HUES48 (cell line): ENCODE results near the gene PBX1.

Experiments
- H3K27ac ChIP-seq: one replicate; pipeline ENCODE4 v1.7.0; 2013; ENCODE audit warnings: low read depth, low read length, inconsistent platforms
- H3K27me3 ChIP-seq: 2 replicates; pipeline ENCODE4 v1.6.1; 2013; ENCODE audit warnings: mild to moderate bottlenecking, low read length; ENCODE audit not compliant: control insufficient read depth, insufficient read depth
- H3K36me3 ChIP-seq: 2 replicates; pipeline ENCODE4 v1.6.1; 2013; ENCODE audit warnings: low read length; ENCODE audit not compliant: control insufficient read depth, insufficient read depth
- H3K4me1 ChIP-seq: 2 replicates; pipeline ENCODE4 v1.6.1; 2013; ENCODE audit warnings: mild to moderate bottlenecking, low read length; ENCODE audit not compliant: control insufficient read depth, insufficient read depth
- H3K4me3 ChIP-seq: 2 replicates; pipeline ENCODE4 v1.5.1; 2013; ENCODE audit warnings: mild to moderate bottlenecking, low read depth, low read length
- H3K9ac ChIP-seq: 2 replicates; pipeline ENCODE4 v1.6.1; 2013; ENCODE audit warnings: mild to moderate bottlenecking, low read depth, low read length, moderate library complexity
- H3K9me3 ChIP-seq: 2 replicates; pipeline ENCODE4 v1.6.1; 2013; ENCODE audit warnings: low read length; ENCODE audit not compliant: control insufficient read depth, insufficient read depth

PBX1 gene

DNA sequence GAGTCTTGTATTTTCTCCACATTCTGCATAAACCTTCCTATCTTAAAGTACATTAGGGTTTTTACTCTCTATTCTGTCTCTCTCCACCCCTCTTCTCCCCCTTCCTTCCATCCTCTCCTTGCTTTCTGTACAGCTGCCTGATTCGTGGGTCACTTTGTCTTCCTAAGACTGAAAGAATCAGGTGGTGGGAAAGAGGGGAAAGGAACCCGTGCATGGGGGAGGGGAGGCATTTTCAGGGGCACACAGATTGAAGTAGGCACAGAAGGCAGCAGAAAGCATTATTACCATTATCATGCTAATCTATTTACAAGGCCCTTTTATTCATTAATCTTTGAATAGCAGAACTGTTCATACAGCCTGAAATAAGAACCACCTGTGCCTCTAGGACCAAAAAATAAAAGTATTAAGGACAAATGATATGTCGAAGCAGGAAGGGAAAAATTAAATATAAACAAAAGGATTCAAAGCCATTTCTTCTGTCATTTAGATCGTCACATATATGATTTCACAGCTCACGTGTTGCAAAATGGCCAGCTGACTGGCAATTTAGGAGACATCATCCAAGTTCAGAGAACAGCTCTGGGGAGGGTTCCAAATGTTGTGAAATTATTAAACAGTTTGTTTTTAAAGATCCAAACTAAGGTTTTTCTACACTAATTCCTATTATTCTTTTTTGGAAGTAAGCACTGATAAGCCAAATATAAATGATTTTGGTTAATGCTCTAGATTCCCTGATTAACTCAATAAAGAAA, 154.6 kb downstream of the PBX1 start:
- Histone ChIP-seq H3K27me3 (no peaks in the 10 kb centered on the region), H3K9ac (no peak overlapping the region), H3K4me3 (no peak overlapping the region)

DNA sequence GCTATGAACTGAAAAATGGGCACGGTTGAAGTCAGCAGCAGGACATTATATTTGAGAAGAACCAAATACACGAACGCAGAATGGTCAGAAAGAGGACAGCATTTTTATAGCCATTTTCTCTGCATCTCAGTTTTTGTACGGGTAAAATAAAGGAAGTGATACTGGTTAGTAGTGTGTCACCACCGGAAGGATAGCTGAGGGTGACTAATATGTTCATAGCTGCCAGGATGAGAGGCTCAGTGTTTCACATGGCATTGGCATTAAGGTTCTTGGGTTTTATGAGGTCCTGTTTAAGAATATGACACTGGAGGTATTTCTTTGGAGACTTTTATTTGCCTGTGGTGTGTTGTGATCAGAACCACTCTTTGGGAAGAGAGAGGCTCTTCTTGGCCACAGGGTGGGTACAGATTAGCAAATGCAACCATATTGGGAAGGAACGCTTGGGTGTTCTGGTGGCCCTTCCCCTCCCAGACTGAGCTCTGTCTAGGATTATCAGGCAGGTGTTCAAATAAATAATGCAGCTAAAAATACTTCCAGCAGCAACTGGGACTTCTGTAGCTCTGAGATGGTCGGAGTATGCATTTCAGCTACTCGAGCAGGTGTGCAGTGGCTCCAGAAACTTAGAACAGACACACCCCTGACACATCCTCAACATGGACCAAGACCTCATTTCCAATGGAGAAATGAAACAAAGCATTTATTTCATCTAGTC, 158.2 kb downstream of the PBX1 start:
- H3K36me3 ChIP-seq, result no peaks in the 10 kb centered on the region
- no peak overlapping the region for H3K4me3 ChIP-seq
- peaks cover 16% of the 10 kb centered on the region for H3K4me1 ChIP-seq
- no peaks in the 10 kb centered on the region for H3K27me3 ChIP-seq
- H3K9ac ChIP-seq, result no peak overlapping the region
- no peaks in the 10 kb centered on the region for H3K9me3 ChIP-seq
- no peak overlapping the region for H3K27ac ChIP-seq

More for the DNA sequence above, 154.6 kb downstream of the PBX1 start:
- Histone ChIP-seq H3K4me1 (peaks cover 23% of the 10 kb centered on the region), H3K36me3 (no peaks in the 10 kb centered on the region), H3K9me3 (no peaks in the 10 kb centered on the region), H3K27ac (no peak overlapping the region)

DNA sequence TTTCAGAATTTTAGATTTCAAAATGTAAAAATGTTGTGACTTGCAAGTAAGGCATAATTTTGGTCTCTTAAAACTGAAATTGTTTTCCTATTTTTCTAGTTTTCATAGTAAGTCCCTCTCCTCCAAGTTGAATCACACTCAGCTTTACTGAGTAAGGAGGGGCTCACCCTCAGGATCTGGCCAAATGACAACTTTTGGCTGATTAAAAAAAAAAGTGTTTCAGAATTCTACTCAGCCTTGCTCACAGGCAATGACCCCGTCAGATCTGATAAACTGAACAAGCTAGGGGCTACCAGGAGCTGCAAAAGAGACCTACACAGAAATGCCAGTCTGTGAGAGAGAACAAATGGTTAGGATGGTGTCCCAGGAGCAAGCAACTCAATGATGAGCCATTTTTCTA, 159.8 kb downstream of the PBX1 start:
- Histone ChIP-seq H3K27me3 (no peaks in the 10 kb centered on the region), H3K36me3 (no peaks in the 10 kb centered on the region), H3K4me1 (peaks cover 10% of the 10 kb centered on the region), H3K9me3 (no peaks in the 10 kb centered on the region), H3K9ac (no peak overlapping the region), H3K27ac (no peak overlapping the region), H3K4me3 (no peak overlapping the region)

DNA sequence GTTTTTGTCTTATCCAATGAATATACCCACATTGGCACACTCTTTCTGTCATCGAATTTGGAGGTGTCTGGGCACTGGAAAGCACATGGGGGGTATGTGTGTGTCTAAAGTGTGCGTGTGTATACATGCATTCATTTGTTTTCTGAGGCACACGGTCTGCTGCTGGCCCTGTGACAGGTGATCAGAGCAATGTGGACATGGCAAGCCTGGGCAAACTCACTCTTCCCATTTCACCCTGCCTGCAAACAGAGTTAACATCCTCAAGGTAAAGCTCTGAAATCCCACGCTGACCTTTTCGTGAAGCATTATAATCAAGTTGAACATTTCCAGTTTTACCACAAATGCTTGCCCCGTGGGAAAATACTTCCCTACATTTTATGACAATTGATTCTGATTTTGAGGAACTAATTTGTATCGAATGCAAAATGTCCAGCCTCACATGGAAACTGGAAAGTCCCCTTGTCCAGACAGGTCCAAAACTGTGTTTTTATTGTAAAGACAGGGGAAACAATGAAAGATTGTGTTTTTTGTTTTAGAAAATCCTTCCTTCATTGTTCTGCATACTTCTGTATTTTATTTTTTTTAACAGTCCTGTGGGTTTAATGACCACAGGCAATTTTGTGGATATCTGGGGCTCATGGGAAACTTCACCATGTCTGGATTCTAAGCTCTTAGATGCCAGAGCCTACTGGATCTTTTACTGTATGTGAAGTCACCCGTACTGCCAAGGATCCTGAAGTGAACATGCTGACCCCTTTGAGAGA, 160.9 kb downstream of the PBX1 start:
- Histone ChIP-seq H3K4me1 (peaks cover 19% of the 10 kb centered on the region), H3K27ac (no peak overlapping the region), H3K9ac (no peak overlapping the region), H3K4me3 (no peak overlapping the region), H3K27me3 (no peaks in the 10 kb centered on the region), H3K36me3 (no peaks in the 10 kb centered on the region), H3K9me3 (no peaks in the 10 kb centered on the region)

DNA sequence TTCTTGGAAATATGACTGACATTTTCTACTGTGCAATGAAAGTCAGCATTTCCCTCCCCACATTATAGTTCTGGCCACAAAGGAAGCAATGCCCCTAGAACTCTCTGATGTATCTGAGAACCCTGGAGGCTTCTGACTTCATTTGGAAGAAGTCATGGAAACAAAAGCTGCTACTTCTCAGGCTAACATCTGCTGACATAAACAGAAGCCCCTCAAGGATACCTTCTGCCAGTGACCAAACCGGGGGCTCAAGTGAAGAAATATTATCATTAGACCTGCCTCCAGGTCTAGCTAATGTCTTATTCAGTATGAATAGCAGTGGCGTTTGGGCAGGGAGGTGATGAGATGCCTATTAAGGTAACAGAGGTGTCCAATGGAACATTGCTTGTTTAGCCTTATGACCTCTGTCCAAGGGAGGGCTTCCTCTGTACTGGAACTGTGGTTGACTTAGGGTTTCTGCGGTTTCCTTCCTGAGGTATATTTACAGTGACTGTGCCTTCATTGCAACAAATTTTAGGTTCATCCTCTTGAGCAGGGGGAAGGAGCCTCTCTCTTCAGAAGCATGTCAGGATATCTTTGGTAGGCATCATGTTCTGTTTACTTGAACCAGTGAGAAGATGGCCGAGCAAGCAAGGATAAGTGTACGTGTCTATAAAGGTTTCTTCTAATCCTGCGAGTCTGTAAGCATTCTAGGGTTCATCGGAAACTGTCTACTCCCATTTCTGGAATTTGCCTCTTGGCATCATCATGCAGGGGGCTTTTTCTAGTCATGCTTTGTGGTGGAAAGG, 161.7 kb downstream of the PBX1 start:
- no peaks in the 10 kb centered on the region for H3K9me3 ChIP-seq
- peaks cover 27% of the 10 kb centered on the region for H3K4me1 ChIP-seq
- no peak overlapping the region for H3K4me3 ChIP-seq
- H3K9ac ChIP-seq, result no peak overlapping the region
- no peaks in the 10 kb centered on the region for H3K27me3 ChIP-seq
- no peak overlapping the region for H3K27ac ChIP-seq
- H3K36me3 ChIP-seq, result no peaks in the 10 kb centered on the region

DNA sequence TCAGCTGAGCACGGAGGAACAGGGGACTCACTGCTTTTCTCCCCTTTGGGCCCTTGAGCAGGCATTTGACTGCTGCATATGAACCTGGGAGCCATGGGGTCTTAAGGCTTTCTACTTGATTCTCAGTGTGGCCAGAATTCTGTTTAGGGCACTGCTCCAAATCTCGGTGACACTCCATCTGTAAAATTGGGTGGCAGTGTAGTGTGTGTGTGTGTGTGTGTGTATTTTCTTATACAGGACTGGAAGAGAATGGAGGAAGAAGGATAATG, 162.2 kb downstream of the PBX1 start:
- H3K9me3 ChIP-seq, result no peaks in the 10 kb centered on the region
- no peak overlapping the region for H3K9ac ChIP-seq
- H3K27ac ChIP-seq, result no peak overlapping the region
- H3K4me3 ChIP-seq, result no peak overlapping the region
- H3K27me3 ChIP-seq, result no peaks in the 10 kb centered on the region
- peaks cover 29% of the 10 kb centered on the region for H3K4me1 ChIP-seq
- no peaks in the 10 kb centered on the region for H3K36me3 ChIP-seq

DNA sequence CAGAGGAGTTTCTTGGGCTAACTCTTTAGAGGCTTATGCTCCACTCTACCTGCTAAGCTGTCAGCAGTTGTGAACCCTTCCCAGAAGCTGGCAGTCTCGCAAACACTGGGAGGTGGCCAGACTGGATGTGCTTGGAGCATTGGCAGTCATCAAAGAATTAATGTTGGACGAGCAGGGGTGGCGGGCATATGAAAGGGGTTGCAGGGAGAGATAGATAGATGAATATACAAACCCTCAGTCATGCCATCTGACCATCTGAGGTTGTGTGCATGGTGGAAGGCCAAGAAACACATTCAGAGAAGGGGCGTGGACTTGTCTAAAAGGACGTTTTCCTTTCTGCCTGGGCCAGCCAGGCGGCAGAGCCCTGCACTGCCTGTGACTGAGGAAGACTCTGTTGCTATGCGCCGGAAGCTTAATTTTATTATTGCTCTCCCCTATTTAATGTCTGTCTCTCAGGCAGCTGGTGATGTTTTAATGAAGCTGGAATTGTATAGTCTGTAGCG, 164.4 kb downstream of the PBX1 start:
- Histone ChIP-seq H3K27ac (no peak overlapping the region), H3K4me3 (no peak overlapping the region), H3K4me1 (peaks cover 30% of the 10 kb centered on the region), H3K9me3 (no peaks in the 10 kb centered on the region), H3K9ac (no peak overlapping the region), H3K27me3 (no peaks in the 10 kb centered on the region), H3K36me3 (no peaks in the 10 kb centered on the region)

DNA sequence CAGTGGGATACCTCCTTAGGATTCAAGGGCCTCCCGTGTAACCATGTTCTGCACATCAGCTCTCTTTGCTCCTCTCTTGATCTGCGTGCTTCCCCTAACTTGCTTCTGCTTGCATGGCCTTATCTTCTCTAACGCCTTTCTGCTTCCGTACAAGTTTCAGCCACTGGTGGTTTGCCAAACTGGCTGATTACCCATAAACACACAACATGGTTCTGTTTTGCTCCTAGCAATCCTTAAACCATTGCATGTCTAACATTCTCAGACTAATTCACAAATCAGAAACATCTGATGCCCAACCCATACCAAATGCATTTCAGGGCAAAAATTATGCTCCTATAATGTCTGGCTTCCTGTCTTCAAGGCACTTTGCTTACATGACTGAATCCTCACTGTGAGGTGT, 166.4 kb downstream of the PBX1 start:
- H3K9me3 ChIP-seq, result no peaks in the 10 kb centered on the region
- peaks cover 35% of the 10 kb centered on the region for H3K4me1 ChIP-seq
- no peak overlapping the region for H3K9ac ChIP-seq
- H3K4me3 ChIP-seq, result no peak overlapping the region
- no peaks in the 10 kb centered on the region for H3K36me3 ChIP-seq
- H3K27ac ChIP-seq, result no peak overlapping the region
- no peaks in the 10 kb centered on the region for H3K27me3 ChIP-seq

DNA sequence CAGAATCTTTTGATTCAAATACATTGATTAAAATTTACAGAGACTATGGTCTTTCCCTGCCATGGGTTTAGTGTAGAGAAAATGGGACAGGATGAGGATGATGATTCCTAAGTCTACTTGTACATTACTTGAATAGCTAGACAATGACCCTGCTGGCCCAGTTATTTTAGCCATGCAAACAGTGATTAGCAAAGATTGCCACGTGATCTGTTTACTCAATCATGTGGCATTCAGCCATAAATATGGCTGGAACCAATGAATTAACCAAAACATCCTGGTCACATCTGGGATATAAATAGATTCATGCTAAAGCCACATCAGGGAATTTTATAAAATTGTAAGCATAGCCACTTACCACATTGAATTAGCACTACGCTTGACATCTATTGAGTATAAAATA, 167.3 kb downstream of the PBX1 start:
- no peaks in the 10 kb centered on the region for H3K36me3 ChIP-seq
- no peaks in the 10 kb centered on the region for H3K27me3 ChIP-seq
- no peaks in the 10 kb centered on the region for H3K9me3 ChIP-seq
- no peak overlapping the region for H3K9ac ChIP-seq
- no peak overlapping the region for H3K4me3 ChIP-seq
- H3K4me1 ChIP-seq, result peaks cover 43% of the 10 kb centered on the region
- no peak overlapping the region for H3K27ac ChIP-seq

DNA sequence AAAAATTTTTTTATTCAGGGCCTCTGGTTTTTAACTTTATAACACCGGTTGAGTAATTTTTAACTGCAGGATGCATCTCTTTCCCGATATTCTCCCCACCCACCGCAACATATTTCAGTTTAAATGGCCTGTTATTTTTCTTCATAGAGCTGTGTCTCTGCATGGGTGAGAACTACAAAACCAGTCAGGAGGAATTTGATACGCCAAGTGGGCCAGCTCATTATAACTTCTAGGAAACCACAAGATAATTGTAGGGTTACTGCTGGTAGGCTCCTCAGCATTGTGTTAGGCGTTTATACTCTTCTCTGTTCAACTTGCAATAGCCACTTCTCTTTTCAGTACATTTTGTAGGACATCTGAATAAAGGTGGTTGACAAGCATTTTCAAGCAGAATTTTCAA, 169.7 kb downstream of the PBX1 start:
- Histone ChIP-seq H3K4me1 (peaks cover 48% of the 10 kb centered on the region), H3K9me3 (no peaks in the 10 kb centered on the region), H3K27me3 (no peaks in the 10 kb centered on the region), H3K4me3 (no peak overlapping the region), H3K27ac (no peak overlapping the region), H3K9ac (no peak overlapping the region), H3K36me3 (no peaks in the 10 kb centered on the region)
